Kidney epithelial cell (primary cell): ENCODE results near the gene EXOC1L. TPM values are rescaled to one million over a fixed set of nuclear protein-coding genes. Genes with fewer than 3 reads are reported as not detected.

ENCODE experiments used
- DNase-seq: peaks from one replicate; pipeline ENCODE4 v3.0.0-alpha.2; 2010; ENCODE audit warnings: low read depth
- H3K27me3 ChIP-seq: 2 replicates; pipeline ENCODE4 v1.6.0; 2011; ENCODE audit warnings: low read length; ENCODE audit not compliant: control insufficient read depth, insufficient read depth
- H3K36me3 ChIP-seq: 2 replicates; pipeline ENCODE4 v1.5.1; 2011; ENCODE audit warnings: low read length; ENCODE audit not compliant: control insufficient read depth, insufficient read depth
- H3K4me3 ChIP-seq: 2 replicates; pipeline ENCODE4 v1.5.1; 2011; ENCODE audit warnings: low read depth, mild to moderate bottlenecking, control low read depth, low read length
- CTCF ChIP-seq: IDR thresholded peaks from 2 replicates; pipeline ENCODE4 v1.5.1; 2011; ENCODE audit warnings: mild to moderate bottlenecking, moderate library complexity, low read length, control low read depth, inconsistent platforms; ENCODE audit not compliant: insufficient read depth, poor library complexity, severe bottlenecking
- total RNA-seq: library from RNA; depleted of rRNA; stranded (reverse); fragments of >200 nt; gene quantifications from 2 replicates; pipeline ENCODE4 v1.2.3, GENCODE V29; 2015

Gene EXOC1L
- not detected in 2 replicates for total RNA-seq

GRCh38 chr4:55819634-55820033 is at the start of gene EXOC1L:
Gene EXOC1L (plus strand): TSS chr4:55819790. CDS start chr4:55820027, 237 bp downstream.
- peak within 1 kb of the TSS; percentile 8 for H3K4me3 ChIP-seq
- TF ChIP-seq CTCF, result no peak
- H3K27me3 ChIP-seq, result no peaks in the 10 kb centered on the region
- no peak for DNase-seq
- H3K36me3 ChIP-seq, result no peaks in the 10 kb centered on the region

GRCh38 chr4:55770662-55771061 is 48.9 kb upstream of the EXOC1L start:
- Histone ChIP-seq H3K27me3 (no peaks in the 10 kb centered on the region), H3K36me3 (no peaks in the 10 kb centered on the region), H3K4me3 (no peak overlapping the region)
- no peak for TF ChIP-seq CTCF
- no peak for DNase-seq

- no peak for TF ChIP-seq CTCF
These were observed 38.2 kb upstream of the EXOC1L start for GRCh38 chr4:55781341-55781740.

GRCh38 chr4:55781812-55782211 is 37.8 kb upstream of the EXOC1L start:
- TF ChIP-seq CTCF, result no peak
- no peak for DNase-seq
- Histone ChIP-seq H3K4me3 (no peak overlapping the region), H3K36me3 (no peaks in the 10 kb centered on the region), H3K27me3 (no peaks in the 10 kb centered on the region)

More at GRCh38 chr4:55781341-55781740, 38.2 kb upstream of the EXOC1L start:
- Histone ChIP-seq H3K36me3 (no peaks in the 10 kb centered on the region), H3K27me3 (no peaks in the 10 kb centered on the region), H3K4me3 (no peak overlapping the region)
- no peak for DNase-seq

GRCh38 chr4:55783584-55783983 is 36.0 kb upstream of the EXOC1L start:
- H3K36me3 ChIP-seq, result no peaks in the 10 kb centered on the region
- H3K4me3 ChIP-seq, result no peak overlapping the region
- no peak for TF ChIP-seq CTCF
- no peaks in the 10 kb centered on the region for H3K27me3 ChIP-seq
- no peak for DNase-seq

GRCh38 chr4:55784747-55785146 is 34.8 kb upstream of the EXOC1L start:
- H3K4me3 ChIP-seq, result no peak overlapping the region
- H3K27me3 ChIP-seq, result no peaks in the 10 kb centered on the region
- no peak for TF ChIP-seq CTCF
- DNase-seq, result no peak
- no peaks in the 10 kb centered on the region for H3K36me3 ChIP-seq
